Urinary bladder (tissue), 4 donors: ENCODE measurements around the gene EML4. TPM values are rescaled to one million over a fixed set of nuclear protein-coding genes. Genes with fewer than 3 reads are reported as not detected.

ENCODE experiments used
- DNase-seq: peaks from one replicate; pipeline ENCODE4 v3.0.0-alpha.2; 2015; ENCODE audit errors: extremely low spot score
- H3K27ac ChIP-seq: one replicate; pipeline ENCODE4 v1.5.1; 2013; ENCODE audit warnings: low read depth, mild to moderate bottlenecking, moderate library complexity
- H3K36me3 ChIP-seq: one replicate; pipeline ENCODE4 v1.6.1; 2013; ENCODE audit warnings: mild to moderate bottlenecking, moderate library complexity; ENCODE audit not compliant: insufficient read depth
- H3K4me1 ChIP-seq: one replicate; pipeline ENCODE4 v1.6.1; 2013; ENCODE audit warnings: mild to moderate bottlenecking, moderate library complexity; ENCODE audit not compliant: insufficient read depth
- H3K4me3 ChIP-seq: one replicate; pipeline ENCODE4 v1.5.1; 2013; ENCODE audit warnings: low read depth, low read length
- WGBS: extraction: QIAGEN DNeasy Blood & Tissue Kit; methylation state at CpG from one replicate; pipeline ENCODE4 v1.1.7; 2013; 5-methylcytosine and 5-hydroxymethylcytosine counted together
- polyA plus RNA-seq: library from polyadenylated mRNA; stranded (reverse); fragments of 200-250 nt; gene quantifications from one replicate; pipeline ENCODE4 v1.2.3, GENCODE V29; 2013
- total RNA-seq: library from RNA; depleted of rRNA; stranded (reverse); fragments of >200 nt; gene quantifications from one replicate; pipeline ENCODE4 v1.2.3, GENCODE V29; 2014
- donor health status: healthy with polysubstance abuse.
- donor health status: healthy.

EML4 gene
- total and polyA plus RNA-seq, 2 donors, result 11.4 to 93.6 TPM

DNA sequence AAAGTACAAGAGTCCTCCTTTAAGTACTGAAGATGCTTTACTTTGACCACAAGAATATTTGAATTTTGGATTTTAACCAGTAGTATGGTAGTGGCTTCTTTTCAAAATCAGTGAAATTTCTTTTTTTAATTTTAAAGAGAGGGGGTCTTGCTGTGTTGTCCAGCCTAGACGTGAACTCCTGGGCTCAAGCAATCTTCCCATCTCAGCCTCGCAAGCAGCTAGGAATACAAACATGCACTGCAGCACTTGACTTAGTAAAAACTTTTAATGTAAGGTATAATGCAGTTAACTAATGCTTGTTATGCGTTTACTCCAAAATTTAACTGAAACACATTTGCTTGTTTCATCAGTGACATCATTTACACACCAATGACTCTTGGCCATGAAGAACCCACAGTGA, 49.6 kb downstream of the EML4 start:
- peaks cover 2% of the 10 kb centered on the region for H3K4me1 ChIP-seq
- H3K36me3 ChIP-seq, result no peaks in the 10 kb centered on the region
- no peak overlapping the region for H3K4me3 ChIP-seq
- DNase-seq, result no peak
- 98% methylated on average over 3 of the region's 3 CpGs for WGBS
- no peak overlapping the region for H3K27ac ChIP-seq

DNA sequence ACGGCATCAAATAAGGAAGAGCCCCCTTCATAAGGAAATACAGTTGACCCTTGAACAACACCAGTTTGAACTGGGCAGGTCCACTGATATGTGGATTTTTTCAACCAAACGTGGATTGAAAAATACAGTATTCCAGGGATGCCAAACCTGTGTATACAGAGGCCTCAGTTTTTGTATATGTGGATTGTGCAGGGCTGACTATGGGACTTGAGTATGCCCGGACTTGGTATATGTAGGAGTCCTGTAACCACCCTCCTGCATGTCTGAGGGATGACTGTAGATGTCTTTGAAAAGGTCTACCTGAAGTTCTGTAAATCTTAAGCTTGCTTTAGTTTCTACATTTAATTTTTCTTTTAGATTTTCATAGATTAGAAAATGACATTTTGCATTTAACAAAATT, 50.0 kb downstream of the EML4 start:
- Histone ChIP-seq H3K4me1 (peaks cover 2% of the 10 kb centered on the region), H3K27ac (no peak overlapping the region), H3K4me3 (no peak overlapping the region), H3K36me3 (no peaks in the 10 kb centered on the region)
- DNase-seq, result no peak
- 95% methylated on average over 3 of the region's 3 CpGs for WGBS

DNA sequence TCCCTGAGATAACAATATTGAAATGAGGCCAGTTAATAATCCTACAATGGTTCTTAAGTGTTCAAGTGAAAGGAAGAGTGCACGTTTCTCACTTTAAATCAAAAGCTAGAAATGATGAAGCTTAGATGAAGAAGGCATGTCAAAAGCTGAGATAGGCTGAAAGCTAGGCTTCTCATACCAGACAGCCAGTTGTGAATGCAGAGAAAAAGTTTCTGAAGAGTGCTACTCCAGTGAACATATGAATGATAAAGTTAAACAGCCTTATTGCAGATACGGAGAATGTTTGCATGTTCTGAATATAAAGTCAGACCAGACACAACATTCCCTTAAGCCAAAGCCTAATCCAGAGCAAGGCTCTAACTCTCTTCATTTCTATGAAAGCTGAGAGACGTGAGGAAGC, 51.4 kb downstream of the EML4 start:
- Histone ChIP-seq H3K4me1 (peaks cover 2% of the 10 kb centered on the region), H3K4me3 (no peak overlapping the region), H3K36me3 (no peaks in the 10 kb centered on the region), H3K27ac (no peak overlapping the region)
- 51% methylated on average over 3 of the region's 3 CpGs for WGBS
- no peak for DNase-seq

DNA sequence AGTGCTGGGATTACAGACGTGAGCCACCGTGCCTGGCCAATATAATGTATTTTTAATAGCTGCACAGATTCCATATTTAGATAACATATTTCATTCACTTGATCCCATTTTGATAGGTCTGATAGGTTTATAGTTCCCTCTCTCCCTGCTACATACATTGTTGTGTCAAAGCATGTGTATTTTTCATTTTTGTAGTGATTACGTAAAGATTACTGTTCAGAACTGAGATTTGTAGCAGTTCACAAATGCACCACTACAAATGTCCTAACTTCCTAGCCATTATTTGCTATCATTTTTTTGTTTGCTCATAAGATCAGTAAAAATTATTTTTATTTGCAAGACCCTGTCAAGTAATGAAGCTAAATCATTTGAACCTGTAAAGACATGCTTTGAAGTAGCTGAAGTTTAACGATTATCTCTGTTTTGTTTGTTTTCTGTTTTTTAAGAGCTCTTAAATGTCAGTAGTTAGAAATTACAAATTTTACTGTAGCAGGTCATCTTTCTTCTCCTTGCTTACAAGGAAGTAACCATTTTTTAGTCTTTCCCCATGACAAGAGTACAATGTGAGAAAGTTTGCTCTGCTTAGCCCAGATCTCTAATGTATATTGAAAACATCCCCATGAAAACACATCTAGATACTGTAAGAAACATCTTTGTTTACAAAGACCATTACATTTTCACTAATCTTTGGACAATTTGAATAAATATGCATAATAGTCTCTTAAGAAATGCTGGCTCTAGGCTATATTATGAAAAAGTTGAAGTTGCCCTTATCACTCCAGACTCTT, 54.1 kb downstream of the EML4 start:
- Histone ChIP-seq H3K36me3 (no peaks in the 10 kb centered on the region), H3K27ac (no peak overlapping the region), H3K4me3 (no peak overlapping the region), H3K4me1 (peaks cover 2% of the 10 kb centered on the region)
- WGBS, result 52% methylated on average over 4 of the region's 4 CpGs
- DNase-seq, result no peak

DNA sequence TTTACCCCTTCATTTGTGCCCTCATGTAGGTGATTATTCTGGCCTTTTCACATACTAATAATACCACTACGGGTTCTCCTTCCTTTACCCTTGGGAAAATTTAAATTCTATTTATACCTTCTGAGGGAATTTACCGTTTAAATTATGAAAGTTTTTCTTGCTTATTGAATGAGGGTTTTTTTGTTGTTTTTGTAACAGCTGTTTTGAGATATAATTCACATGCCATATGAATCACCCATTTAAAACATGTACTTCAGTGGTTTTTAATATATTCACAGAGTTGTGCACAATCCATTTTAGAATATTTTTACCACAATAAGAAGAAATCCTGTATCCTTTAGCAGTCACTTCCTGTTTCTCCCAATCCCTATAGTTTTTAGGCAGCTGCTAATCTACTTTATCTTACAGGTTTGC, 54.7 kb downstream of the EML4 start:
- no peak overlapping the region for H3K27ac ChIP-seq
- DNase-seq, result no peak
- H3K4me1 ChIP-seq, result peaks cover 2% of the 10 kb centered on the region
- no peaks in the 10 kb centered on the region for H3K36me3 ChIP-seq
- WGBS, result 44% methylated on average over 2 of the region's 2 CpGs
- H3K4me3 ChIP-seq, result no peak overlapping the region

DNA sequence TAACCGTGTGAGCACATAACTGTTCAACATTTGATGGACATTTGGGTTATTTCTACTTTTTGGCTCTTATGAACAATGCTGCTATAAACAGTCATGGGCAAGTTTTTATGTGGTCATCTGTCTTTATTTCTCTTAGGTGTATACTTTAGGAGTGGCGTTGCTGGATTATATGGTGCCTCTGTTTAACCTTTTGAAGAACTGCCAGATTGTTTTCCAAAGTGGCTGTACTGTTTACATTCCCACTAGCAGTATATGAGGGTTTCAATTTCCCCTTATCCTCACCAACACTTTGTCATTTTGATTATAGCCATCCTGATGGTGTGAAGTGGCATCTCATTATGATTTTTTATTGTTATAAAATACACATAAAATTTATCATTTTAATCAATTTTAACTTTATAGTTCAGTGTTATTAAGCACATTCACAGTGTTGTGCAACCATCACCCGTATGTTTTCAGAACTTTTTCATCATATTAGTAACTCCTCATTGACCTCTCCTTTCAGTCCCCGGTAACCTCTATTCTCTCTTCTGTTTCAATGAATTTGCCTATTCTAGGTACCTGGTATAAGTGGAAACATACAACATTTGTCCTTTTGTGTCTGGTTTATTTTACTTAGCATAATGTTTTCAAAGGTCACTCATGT, 55.4 kb downstream of the EML4 start:
- Histone ChIP-seq H3K4me3 (no peak overlapping the region), H3K4me1 (peaks cover 2% of the 10 kb centered on the region), H3K36me3 (no peaks in the 10 kb centered on the region), H3K27ac (no peak overlapping the region)
- 73% methylated on average over 4 of the region's 4 CpGs for WGBS
- no peak for DNase-seq

DNA sequence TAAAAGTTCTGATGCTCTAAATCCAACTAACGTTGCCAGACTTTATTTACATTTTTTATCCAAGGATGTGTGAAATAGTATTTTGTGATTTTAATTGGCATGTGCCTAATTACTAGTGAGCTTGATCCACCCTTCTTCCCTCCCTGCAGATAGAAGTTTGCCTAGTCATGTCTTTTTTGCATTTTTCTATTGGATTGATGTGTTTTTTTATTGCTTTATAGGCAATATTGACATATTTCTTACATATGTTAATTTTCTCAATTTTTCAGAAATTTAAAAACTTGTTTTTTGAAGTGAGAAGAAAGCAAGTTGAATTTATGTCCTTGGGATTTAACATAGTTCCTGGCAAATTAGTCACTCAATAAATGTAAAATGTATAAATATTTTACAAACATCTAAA, 56.4 kb downstream of the EML4 start:
- DNase-seq, result no peak
- no peaks in the 10 kb centered on the region for H3K36me3 ChIP-seq
- 92% methylated on average over 1 of the region's 1 CpG for whole genome bisulfite sequencing
- no peak overlapping the region for H3K4me3 ChIP-seq
- H3K27ac ChIP-seq, result no peak overlapping the region
- peaks cover 2% of the 10 kb centered on the region for H3K4me1 ChIP-seq

DNA sequence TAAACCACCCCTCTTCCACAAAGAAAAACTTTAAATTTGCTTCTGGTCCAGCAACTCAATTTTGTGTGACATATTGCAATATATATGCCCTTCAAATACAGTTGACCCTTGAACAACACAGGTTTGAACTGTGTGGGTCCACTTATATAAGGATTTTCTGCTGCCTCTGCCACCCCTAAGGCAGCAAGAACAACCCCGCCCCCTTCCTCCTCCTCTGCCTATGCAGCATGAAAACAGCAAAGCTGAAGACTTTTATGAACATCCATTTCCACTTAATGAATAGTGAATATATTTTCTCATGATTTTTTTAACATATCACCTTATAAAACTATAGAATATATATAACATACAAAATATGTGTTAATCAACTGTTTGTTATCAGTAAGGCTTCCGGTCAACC, 58.3 kb downstream of the EML4 start:
- WGBS, result 96% methylated on average over 2 of the region's 2 CpGs

DNA sequence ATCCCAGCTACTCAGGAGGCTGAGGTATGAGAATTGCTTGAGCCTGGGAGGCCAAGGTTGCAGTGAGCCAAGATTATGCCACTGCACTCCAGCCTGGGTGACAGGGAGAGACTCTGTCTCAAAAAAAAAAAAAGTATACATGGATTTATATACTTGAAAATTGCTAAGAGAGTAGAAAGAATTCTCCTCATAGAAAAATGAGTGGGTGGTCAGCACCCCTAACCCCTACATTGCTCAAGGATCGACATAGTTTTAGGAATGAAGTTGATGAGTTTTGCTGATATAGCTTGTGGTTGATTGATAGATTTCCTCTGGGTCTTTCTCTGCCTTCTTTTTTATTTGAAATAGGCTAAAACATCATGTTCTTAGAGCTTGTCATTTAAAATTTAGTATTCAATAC, 58.9 kb downstream of the EML4 start:
- DNase-seq, result no peak
- no peak overlapping the region for H3K27ac ChIP-seq
- H3K36me3 ChIP-seq, result no peaks in the 10 kb centered on the region
- WGBS, result 91% methylated on average over 1 of the region's 1 CpG
- no peak overlapping the region for H3K4me3 ChIP-seq
- H3K4me1 ChIP-seq, result no peaks in the 10 kb centered on the region

More for the DNA sequence above, 58.3 kb downstream of the EML4 start:
- peaks cover 2% of the 10 kb centered on the region for H3K4me1 ChIP-seq
- H3K27ac ChIP-seq, result no peak overlapping the region
- no peaks in the 10 kb centered on the region for H3K36me3 ChIP-seq
- DNase-seq, result no peak
- H3K4me3 ChIP-seq, result no peak overlapping the region

DNA sequence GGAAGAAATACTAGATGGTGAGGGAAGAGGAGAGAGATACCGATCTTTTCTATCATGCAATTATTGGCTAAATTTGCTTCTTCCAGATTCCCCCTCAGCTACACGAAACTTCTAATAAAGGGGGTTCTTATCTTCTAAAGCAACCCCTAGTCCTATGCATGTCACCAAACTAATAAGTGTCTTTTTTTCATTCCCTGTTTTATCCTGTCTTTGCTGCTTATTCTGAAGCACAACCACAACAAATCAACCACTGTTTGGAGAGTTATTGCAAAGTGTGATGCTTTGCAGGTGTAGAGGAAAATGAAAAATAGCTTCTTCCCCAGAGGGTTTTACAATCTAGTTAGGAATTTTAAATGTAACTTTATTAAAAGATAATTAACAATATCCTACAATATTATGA, 60.8 kb downstream of the EML4 start:
- Histone ChIP-seq H3K4me3 (no peak overlapping the region), H3K4me1 (no peaks in the 10 kb centered on the region), H3K36me3 (no peaks in the 10 kb centered on the region), H3K27ac (no peak overlapping the region)
- no peak for DNase-seq
- WGBS, result 94% methylated on average over 2 of the region's 2 CpGs

DNA sequence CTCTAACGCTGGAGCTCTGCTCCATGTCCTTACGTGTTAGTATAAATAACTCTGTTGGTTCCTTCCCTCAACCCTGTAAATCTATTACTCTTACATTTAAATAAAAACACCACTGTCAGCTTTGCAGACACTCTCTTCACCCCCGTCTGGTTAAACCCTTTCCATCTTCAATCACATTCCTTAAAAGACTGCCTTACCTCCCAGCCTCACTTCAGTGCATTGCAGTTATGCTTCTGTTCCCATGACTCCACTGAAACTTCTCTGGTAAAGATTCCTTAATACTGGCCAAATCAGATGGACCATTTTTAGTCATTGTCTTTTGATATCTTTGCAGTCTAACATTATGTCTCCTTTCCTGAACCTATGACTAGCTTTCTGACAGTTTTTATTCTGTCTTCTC, 61.7 kb downstream of the EML4 start:
- Histone ChIP-seq H3K27ac (no peak overlapping the region), H3K4me1 (no peaks in the 10 kb centered on the region), H3K36me3 (no peaks in the 10 kb centered on the region), H3K4me3 (no peak overlapping the region)
- WGBS, result 64% methylated on average over 3 of the region's 3 CpGs
- DNase-seq, result no peak

DNA sequence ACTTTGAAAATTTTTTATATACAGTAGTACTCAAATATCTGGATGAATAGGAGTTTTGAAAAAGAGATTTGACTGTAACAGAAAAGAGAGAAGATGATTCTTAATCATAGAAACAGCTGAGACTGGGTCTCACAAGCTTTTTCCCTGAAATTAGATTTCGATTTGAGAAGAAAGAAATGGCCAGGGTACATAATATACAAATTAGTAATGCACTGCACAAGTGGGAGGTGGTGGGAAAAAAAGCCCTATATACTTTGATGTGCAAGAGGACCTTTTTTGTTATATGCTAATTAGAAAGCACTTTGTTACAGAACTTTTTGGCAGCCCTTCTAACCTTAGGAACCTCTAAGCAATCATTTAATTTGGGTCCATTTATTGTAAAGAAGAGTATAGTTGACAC, 62.9 kb downstream of the EML4 start:
- no peaks in the 10 kb centered on the region for H3K36me3 ChIP-seq
- no peak overlapping the region for H3K27ac ChIP-seq
- 91% methylated on average over 1 of the region's 1 CpG for WGBS
- no peaks in the 10 kb centered on the region for H3K4me1 ChIP-seq
- DNase-seq, result no peak
- H3K4me3 ChIP-seq, result no peak overlapping the region

DNA sequence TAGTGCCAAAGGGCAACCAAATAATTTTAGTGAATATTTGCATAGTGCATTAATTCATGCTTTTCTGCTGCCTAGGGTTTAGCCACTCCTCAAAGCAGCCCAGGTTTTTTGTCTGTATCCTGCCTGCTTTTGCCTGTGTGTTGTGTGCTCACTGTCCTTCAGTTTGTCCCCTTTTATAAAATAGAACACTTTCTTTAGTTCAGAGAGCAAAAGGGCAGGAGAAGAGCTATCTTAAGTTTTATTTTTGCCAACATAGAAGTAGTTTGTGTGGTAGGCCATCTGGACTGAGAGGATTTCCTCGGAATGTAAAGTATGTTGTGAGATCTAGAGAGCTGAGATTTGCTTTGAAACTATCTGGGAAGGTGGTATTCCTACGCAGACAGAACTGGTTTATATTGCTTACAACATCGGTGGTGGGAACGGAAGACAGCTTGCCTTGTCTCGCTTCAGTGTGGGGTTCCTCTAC, 64.9 kb downstream of the EML4 start:
- no peak overlapping the region for H3K4me3 ChIP-seq
- H3K36me3 ChIP-seq, result no peaks in the 10 kb centered on the region
- DNase-seq, result no peak
- H3K27ac ChIP-seq, result no peak overlapping the region
- H3K4me1 ChIP-seq, result no peaks in the 10 kb centered on the region
- WGBS, result 29% methylated on average over 5 of the region's 5 CpGs

DNA sequence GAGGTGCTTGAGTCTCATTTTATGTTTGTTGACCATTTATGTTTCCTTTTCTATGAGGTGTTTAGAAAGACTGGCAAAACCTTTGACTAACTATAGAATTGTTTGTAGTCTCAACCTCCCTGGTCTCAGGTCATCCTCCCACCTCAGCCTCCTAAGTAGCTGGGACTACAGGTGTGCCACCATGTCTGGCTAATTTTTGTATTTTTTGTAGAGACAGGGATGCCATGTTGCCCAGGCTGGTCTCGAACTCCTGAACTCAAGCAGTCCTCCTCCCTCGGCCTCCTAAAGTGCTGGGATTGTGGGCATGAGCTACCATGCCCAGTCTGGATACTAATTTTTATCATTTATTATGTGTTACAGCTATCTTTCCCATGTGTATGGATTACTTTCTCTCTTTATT, 67.8 kb downstream of the EML4 start:
- WGBS, result 96% methylated on average over 2 of the region's 2 CpGs
- DNase-seq, result no peak

More for the DNA sequence above, 67.8 kb downstream of the EML4 start:
- Histone ChIP-seq H3K4me1 (no peaks in the 10 kb centered on the region), H3K27ac (no peak overlapping the region), H3K36me3 (no peaks in the 10 kb centered on the region), H3K4me3 (no peak overlapping the region)
